HEK293T (cell line): Measurements from ENCODE around the gene HOMER2.
"Not testable (repeated sequence)": the region's sequence is repeated elsewhere in the genome, so short reads cannot be mapped to it uniquely, and the experiment has no call there.

ENCODE experiments used
- CTCF ChIA-PET: fragments of 350-600 bp; formaldehyde crosslinking; extraction: SDS; loops from one replicate; lab custom pipeline; 2021; ENCODE audit warnings: antibody characterized with exemption, inconsistent platforms; lab: Yijun Ruan, JAX
- POLR2A ChIA-PET: fragments of 350-600 bp; formaldehyde crosslinking; extraction: SDS; loops from one replicate; lab custom pipeline; 2020; ENCODE audit warnings: antibody characterized with exemption, inconsistent platforms; lab: Yijun Ruan, JAX
- DNase-seq: peaks from one replicate; pipeline ENCODE4 v3.0.0; 2012; ENCODE audit warnings: mixed read lengths; ENCODE audit errors: extremely low spot score
- ARNT ChIP-seq: fragments of 450-650 bp; IDR thresholded peaks from 2 replicates; pipeline ENCODE4 v1.6.1; 2017; ENCODE audit warnings: mild to moderate bottlenecking
- BHLHE40 ChIP-seq: fragments of 450-650 bp; IDR thresholded peaks from 2 replicates; pipeline ENCODE4 v1.6.1; 2016; ENCODE audit warnings: mild to moderate bottlenecking, moderate library complexity, borderline replicate concordance
- CTBP1 ChIP-seq: fragments of 450-650 bp; IDR thresholded peaks from 2 replicates; pipeline ENCODE4 v1.6.1; 2016; ENCODE audit warnings: borderline replicate concordance
- ELF4 ChIP-seq: fragments of 450-650 bp; IDR thresholded peaks from 2 replicates; pipeline ENCODE4 v1.6.1; 2017; ENCODE audit warnings: antibody characterized with exemption
- FOXA1 ChIP-seq: fragments of 450-650 bp; IDR thresholded peaks from 2 replicates; pipeline ENCODE4 v1.6.1; 2016; ENCODE audit warnings: mild to moderate bottlenecking
- FOXK2 ChIP-seq: fragments of 450-650 bp; IDR thresholded peaks from 2 replicates; pipeline ENCODE4 v1.6.1; 2016; ENCODE audit warnings: mild to moderate bottlenecking
- FOXM1 ChIP-seq: fragments of 450-650 bp; IDR thresholded peaks from 2 replicates; pipeline ENCODE4 v1.6.1; 2017; ENCODE audit warnings: mild to moderate bottlenecking, borderline replicate concordance
- HDGF ChIP-seq: fragments of 450-650 bp; IDR thresholded peaks from 2 replicates; pipeline ENCODE4 v1.6.1; 2017; ENCODE audit warnings: antibody characterized with exemption, borderline replicate concordance
- L3MBTL2 ChIP-seq: fragments of 450-650 bp; conservative IDR thresholded peaks from 2 replicates; pipeline ENCODE4 v1.6.1; 2016; ENCODE audit warnings: mild to moderate bottlenecking
- LEF1 ChIP-seq: fragments of 450-650 bp; IDR thresholded peaks from 2 replicates; pipeline ENCODE4 v1.6.1; 2017; ENCODE audit warnings: mild to moderate bottlenecking, borderline replicate concordance
- NFRKB ChIP-seq: fragments of 450-650 bp; IDR thresholded peaks from 2 replicates; pipeline ENCODE4 v1.6.1; 2016; ENCODE audit warnings: mild to moderate bottlenecking, moderate library complexity
- SP1 ChIP-seq: fragments of 450-650 bp; IDR thresholded peaks from 2 replicates; pipeline ENCODE4 v1.6.1; 2017
- SUZ12 ChIP-seq: fragments of 450-650 bp; IDR thresholded peaks from 2 replicates; pipeline ENCODE4 v1.6.1; 2016; ENCODE audit warnings: mild to moderate bottlenecking
- TARDBP ChIP-seq: fragments of 450-650 bp; IDR thresholded peaks from 2 replicates; pipeline ENCODE4 v1.6.1; 2016
- ZNF384 ChIP-seq: fragments of 450-650 bp; IDR thresholded peaks from 2 replicates; pipeline ENCODE4 v1.6.1; 2016
- TF ChIP-seq, protein P1 (sequence below): fragments of 450-650 bp; IDR thresholded peaks from 2 replicates; pipeline ENCODE4 v1.6.1; 2016

The HOMER2 gene

GRCh38 chr15:82942691-82943090 lies 9.8 kb downstream of the HOMER2 start:
- ChIA-PET CTCF (interaction anchor here (0.6 to 1.4 kb wide), 5 partner anchors 11 to 506 kb away, joined by 3 to 5 read pairs (median 4); no protein-coding TSS in a partner anchor), POLR2A (interaction anchor here (1.8 kb wide), 1 partner anchor 43 kb away, joined by 4 read pairs; the partner anchor contains the start of gene RAMAC)
- no peak for DNase-seq
- TF ChIP-seq FOXA1 = no peak
- TF ChIP-seq SP1 = no peak
- no peak for TF ChIP-seq BHLHE40
- no peak for TF ChIP-seq NFRKB
- TF ChIP-seq TARDBP = no peak
- TF ChIP-seq ELF4 = no peak
- TF ChIP-seq HDGF = no peak
- no peak for TF ChIP-seq FOXM1
- no peak for TF ChIP-seq CTBP1
- no peak for TF ChIP-seq SUZ12
- no peak for TF ChIP-seq ZNF384
- TF ChIP-seq L3MBTL2 = no peak
- TF ChIP-seq LEF1 = no peak
- no peak for TF ChIP-seq FOXK2
- TF ChIP-seq, protein P1, sequence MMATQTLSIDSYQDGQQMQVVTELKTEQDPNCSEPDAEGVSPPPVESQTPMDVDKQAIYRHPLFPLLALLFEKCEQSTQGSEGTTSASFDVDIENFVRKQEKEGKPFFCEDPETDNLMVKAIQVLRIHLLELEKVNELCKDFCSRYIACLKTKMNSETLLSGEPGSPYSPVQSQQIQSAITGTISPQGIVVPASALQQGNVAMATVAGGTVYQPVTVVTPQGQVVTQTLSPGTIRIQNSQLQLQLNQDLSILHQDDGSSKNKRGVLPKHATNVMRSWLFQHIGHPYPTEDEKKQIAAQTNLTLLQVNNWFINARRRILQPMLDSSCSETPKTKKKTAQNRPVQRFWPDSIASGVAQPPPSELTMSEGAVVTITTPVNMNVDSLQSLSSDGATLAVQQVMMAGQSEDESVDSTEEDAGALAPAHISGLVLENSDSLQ = no peak
- no peak for TF ChIP-seq ARNT

GRCh38 chr15:82939678-82940077 lies 12.8 kb downstream of the HOMER2 start:
- CTCF ChIA-PET, POLR2A ChIA-PET, DNase-seq: not testable (repeated sequence)

GRCh38 chr15:82937712-82938058 lies 14.8 kb downstream of the HOMER2 start:
- no peak for TF ChIP-seq SUZ12
- TF ChIP-seq SP1 = no peak
- no peak for TF ChIP-seq HDGF
- no peak for TF ChIP-seq ZNF384
- no peak for TF ChIP-seq FOXK2
- TF ChIP-seq, protein P1 = no peak
- no peak for TF ChIP-seq BHLHE40
- no peak for TF ChIP-seq FOXA1
- no peak for TF ChIP-seq CTBP1
- no peak for TF ChIP-seq TARDBP
- no peak for TF ChIP-seq LEF1
- DNase-seq = no peak
- CTCF ChIA-PET = no interaction called here
- POLR2A ChIA-PET = no interaction called here

- ChIA-PET POLR2A (no interaction called here), CTCF (interaction anchor here (0.9 to 1.4 kb wide), 2 partner anchors 63 to 88 kb away, joined by 3 to 4 read pairs; no protein-coding TSS in a partner anchor)
- TF ChIP-seq L3MBTL2 = no peak
- no peak for TF ChIP-seq LEF1
- no peak for TF ChIP-seq CTBP1
- TF ChIP-seq TARDBP = no peak
- no peak for TF ChIP-seq BHLHE40
- TF ChIP-seq HDGF = no peak
- TF ChIP-seq NFRKB = no peak
- no peak for TF ChIP-seq FOXK2
- no peak for TF ChIP-seq FOXM1
- no peak for TF ChIP-seq ZNF384
- DNase-seq = no peak
Observed at GRCh38 chr15:82936966-82937711, 15.4 kb downstream of the HOMER2 start.

DNA sequence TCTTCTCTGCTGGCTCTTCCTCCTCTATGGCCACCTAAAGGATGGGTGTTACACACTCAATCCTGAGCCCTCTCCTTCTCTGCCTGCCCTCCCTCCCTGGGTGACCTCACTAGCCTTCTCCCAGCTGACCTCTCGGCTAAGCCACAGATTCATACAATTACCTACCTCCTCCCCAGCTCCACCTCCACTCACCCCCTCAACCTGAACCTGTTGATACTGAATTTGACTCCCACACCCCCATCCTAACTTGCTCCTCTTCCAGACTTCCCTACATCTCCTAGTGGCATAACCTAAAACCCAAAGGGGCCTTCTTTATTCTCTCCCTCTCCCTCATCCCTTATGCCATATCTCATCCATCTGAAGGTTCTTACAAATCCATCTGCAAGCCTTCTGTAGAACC lies 17.1 kb downstream of the HOMER2 start:
- no peak for DNase-seq
- ChIA-PET POLR2A (no interaction called here), CTCF (no interaction called here)
- TF ChIP-seq SUZ12 = no peak
- TF ChIP-seq, protein P1 = no peak
- TF ChIP-seq TARDBP = no peak
- TF ChIP-seq FOXA1 = no peak
- TF ChIP-seq LEF1 = no peak
- no peak for TF ChIP-seq ELF4
- TF ChIP-seq SP1 = no peak
- TF ChIP-seq HDGF = no peak
- TF ChIP-seq BHLHE40 = no peak
- TF ChIP-seq ZNF384 = no peak
- no peak for TF ChIP-seq FOXM1
- TF ChIP-seq L3MBTL2 = no peak
- no peak for TF ChIP-seq NFRKB
- no peak for TF ChIP-seq ARNT
- no peak for TF ChIP-seq CTBP1
